MCF 10A (cell line): ENCODE measurements around the gene MRPL52. TPM values are rescaled to one million over a fixed set of nuclear protein-coding genes. Genes with fewer than 3 reads are reported as not detected.

ENCODE experiments used
- BruUV-seq: library from RNA; stranded (reverse); fragments of 400-500 nt; replicated peaks from 2 replicates; lab custom pipeline; 2021; lab: Mats Ljungman, UMichigan
- CTCF ChIA-PET: fragments of 300-600 bp; sonication (Branson Sonifier 250); formaldehyde crosslinking; extraction: SDS; loops from one replicate; lab custom pipeline; 2021; ENCODE audit warnings: antibody characterized with exemption, inconsistent platforms; lab: Yijun Ruan, JAX
- POLR2A ChIA-PET: fragments of 300-600, 350-650 bp; sonication (Branson Sonifier 250); formaldehyde crosslinking; extraction: SDS; loops from one replicate; lab custom pipeline; 2020; ENCODE audit warnings: antibody characterized with exemption, inconsistent platforms; lab: Yijun Ruan, JAX
- DNase-seq: peaks from one replicate; pipeline ENCODE4 v3.0.0-alpha.2; 2018; ENCODE audit not compliant: unreplicated experiment
- H3K27ac Mint-ChIP-seq: one replicate; pipeline ENCODE4 v1.8.0; 2022; ENCODE audit warnings: mild to moderate bottlenecking, low read depth, mixed read lengths; ENCODE audit not compliant: unreplicated experiment
- H3K27me3 Mint-ChIP-seq: one replicate; pipeline ENCODE4 v1.8.0; 2022; ENCODE audit warnings: mixed read lengths; ENCODE audit not compliant: insufficient read depth, unreplicated experiment
- H3K36me3 Mint-ChIP-seq: one replicate; pipeline ENCODE4 v1.8.0; 2022; ENCODE audit warnings: mild to moderate bottlenecking, moderate library complexity, mixed read lengths; ENCODE audit not compliant: insufficient read depth, unreplicated experiment
- H3K4me1 Mint-ChIP-seq: one replicate; pipeline ENCODE4 v1.8.0; 2022; ENCODE audit warnings: mixed read lengths; ENCODE audit not compliant: insufficient read depth, unreplicated experiment
- H3K4me3 Mint-ChIP-seq: one replicate; pipeline ENCODE4 v1.8.0; 2022; ENCODE audit warnings: mild to moderate bottlenecking, moderate library complexity, mixed read lengths; ENCODE audit not compliant: unreplicated experiment
- H3K9me3 Mint-ChIP-seq: one replicate; pipeline ENCODE4 v1.8.0; 2022; ENCODE audit warnings: mixed read lengths; ENCODE audit not compliant: unreplicated experiment
- CTCF ChIP-seq: fragments of 200-600 bp; IDR thresholded peaks from one replicate; pipeline ENCODE4 v1.8.0; 2022; ENCODE audit warnings: antibody characterized with exemption, mild to moderate bottlenecking; ENCODE audit not compliant: unreplicated experiment
- intact Hi-C: fragments of 100-400 bp; cut with micrococcal nuclease; formaldehyde crosslinking; loops from 2 replicates; pipeline ENCODE4 v1.14.1; 2022
- total RNA-seq: library from RNA; stranded (reverse); gene quantifications from 2 replicates; pipeline ENCODE4 v1.2.3, GENCODE V29; 2022

Gene MRPL52
- total RNA-seq, 1 experiment from 2014 or later, result 172 TPM

- H3K4me3 Mint-ChIP-seq, result no peak overlapping the region
- H3K9me3 Mint-ChIP-seq, result no peaks in the 10 kb centered on the region
- no peak overlapping the region for H3K27ac Mint-ChIP-seq
- POLR2A ChIA-PET, result interaction anchor here (0.6 kb wide), 1 partner anchor 83 kb away, joined by 3 read pairs; no protein-coding TSS in a partner anchor
- TF ChIP-seq CTCF, result no peak
- no peaks in the 10 kb centered on the region for H3K27me3 Mint-ChIP-seq
- H3K36me3 Mint-ChIP-seq, result peaks cover 66% of the 10 kb centered on the region
- BruUV-seq, result no TSS peak
- peaks cover 11% of the 10 kb centered on the region for H3K4me1 Mint-ChIP-seq
- CTCF ChIA-PET, result interaction anchor here (0.7 to 18.2 kb wide), 6 partner anchors 9 to 286 kb away, joined by 3 to 330 read pairs (median 4); no protein-coding TSS in a partner anchor
- no peak for DNase-seq
- intact Hi-C loops, result no loop called here
Measured at GRCh38 chr14:22842211-22843122, 12.8 kb downstream of the MRPL52 start.

GRCh38 chr14:22843123-22843925 is 13.6 kb downstream of the MRPL52 start:
- ChIA-PET CTCF (interaction anchor here (0.6 to 18.2 kb wide), 7 partner anchors 8 to 286 kb away, joined by 3 to 330 read pairs (median 3); no protein-coding TSS in a partner anchor), POLR2A (interaction anchor here (0.6 kb wide), 1 partner anchor 82 kb away, joined by 3 read pairs; no protein-coding TSS in a partner anchor)
- no peak for DNase-seq
- Mint-ChIP-seq H3K27me3 (no peaks in the 10 kb centered on the region), H3K36me3 (peaks cover 66% of the 10 kb centered on the region), H3K4me3 (no peak overlapping the region), H3K4me1 (peaks cover 11% of the 10 kb centered on the region), H3K9me3 (no peaks in the 10 kb centered on the region), H3K27ac (no peak overlapping the region)
- no peak for TF ChIP-seq CTCF
- intact Hi-C loops, result no loop called here
- BruUV-seq, result no TSS peak

- no peaks in the 10 kb centered on the region for H3K9me3 Mint-ChIP-seq
- TF ChIP-seq CTCF, result no peak
- peaks cover 12% of the 10 kb centered on the region for H3K4me1 Mint-ChIP-seq
- intact Hi-C loops, result no loop called here
- H3K36me3 Mint-ChIP-seq, result peaks cover 66% of the 10 kb centered on the region
- POLR2A ChIA-PET, result no interaction called here
- H3K27me3 Mint-ChIP-seq, result no peaks in the 10 kb centered on the region
- no TSS peak for BruUV-seq
- H3K4me3 Mint-ChIP-seq, result no peak overlapping the region
- no peak overlapping the region for H3K27ac Mint-ChIP-seq
- CTCF ChIA-PET, result interaction anchor here (0.6 to 18.2 kb wide), 7 partner anchors 7 to 288 kb away, joined by 3 to 330 read pairs (median 3); no protein-coding TSS in a partner anchor
- DNase-seq, result no peak
Measured at GRCh38 chr14:22844221-22845102, 14.8 kb downstream of the MRPL52 start.
